ENCODE results near the gene WDR27.
A peak's percentile ranks its signal among the peaks of the same experiment; 100 is the strongest.
"Not testable (repeated sequence)": the region's sequence is repeated elsewhere in the genome, so short reads cannot be mapped to it uniquely, and the experiment has no call there.

WDR27 gene

DNA sequence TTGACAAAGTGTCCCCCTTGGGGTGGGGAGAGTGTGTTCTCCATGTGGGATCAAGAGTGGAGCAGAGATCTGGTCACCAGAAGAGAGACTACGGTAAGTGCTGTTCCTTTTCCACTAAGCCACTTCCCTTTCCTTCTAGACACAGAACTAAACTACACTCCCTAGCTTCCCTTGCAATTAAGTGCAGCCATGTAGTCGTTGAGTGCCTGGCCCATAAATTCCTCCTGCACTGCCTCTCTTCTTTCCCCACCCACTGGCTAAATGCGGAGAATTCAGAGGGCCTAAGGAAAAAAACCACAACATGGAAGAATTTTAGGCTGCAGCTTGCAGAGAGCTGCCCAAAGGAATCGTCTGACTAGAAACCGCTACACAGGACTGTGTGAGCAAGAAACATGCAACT lies 1.5 kb downstream of the WDR27 start:
- Histone ChIP-seq H3K4me3 (ENCODE audit: low read length) (peak overlapping the region; percentile 28), H3K4me1 (ENCODE audit: control insufficient read depth, insufficient read depth, low read length) (peaks cover 21% of the 10 kb centered on the region), H3K27me3 (ENCODE audit: control insufficient read depth, insufficient read depth, low read length) (no peaks in the 10 kb centered on the region), H3K36me3 (ENCODE audit: control insufficient read depth, insufficient read depth, low read length) (no peaks in the 10 kb centered on the region), H3K27ac (ENCODE audit: low read depth, low read length) (no peak overlapping the region), H3K9ac (ENCODE audit: low read length) (no peak overlapping the region)

DNA sequence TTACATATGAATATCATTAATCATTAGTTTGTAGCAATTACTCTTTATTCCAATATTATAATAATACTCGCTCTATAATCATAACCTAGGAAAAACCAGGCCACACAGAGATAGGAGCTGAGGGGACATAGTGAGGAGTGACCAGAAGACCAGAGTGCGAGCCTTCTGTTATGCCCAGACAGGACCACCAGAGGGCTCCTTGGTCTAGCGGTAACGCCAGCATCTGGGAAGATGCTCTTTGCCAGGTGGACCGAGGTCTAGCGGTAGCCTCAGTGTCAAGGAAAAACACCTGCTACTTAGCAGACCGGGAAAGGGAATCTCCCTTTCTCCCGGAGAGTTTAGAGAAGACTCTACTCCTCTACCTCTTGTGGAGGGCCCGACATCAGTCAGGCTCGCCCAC lies 4.7 kb downstream of the WDR27 start:
- H3K36me3 ChIP-seq (ENCODE audit: control insufficient read depth, insufficient read depth, low read length); H3K9ac ChIP-seq (ENCODE audit: low read length); H3K27me3 ChIP-seq (ENCODE audit: control insufficient read depth, insufficient read depth, low read length); H3K27ac ChIP-seq (ENCODE audit: low read depth, low read length); H3K4me3 ChIP-seq (ENCODE audit: low read length); H3K4me1 ChIP-seq (ENCODE audit: control insufficient read depth, insufficient read depth, low read length): not testable (repeated sequence)

DNA sequence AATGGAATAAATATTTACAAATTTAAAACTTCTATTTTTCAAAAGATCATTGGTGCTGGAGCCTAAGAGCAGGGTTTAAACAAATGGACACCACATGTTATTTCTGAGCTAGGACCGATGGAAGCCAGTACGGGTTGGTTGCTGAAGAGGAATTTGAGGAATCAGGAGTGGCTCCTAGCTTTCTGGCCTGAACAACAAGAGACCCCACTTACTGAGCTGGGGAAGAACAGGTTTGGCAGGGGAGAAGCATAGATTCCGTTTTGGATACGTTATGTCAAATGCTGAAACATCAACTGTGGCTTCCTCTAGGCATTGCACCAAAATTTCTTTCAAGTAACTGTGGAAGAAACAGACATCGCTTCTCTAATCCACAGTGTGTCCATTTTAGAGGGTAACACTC lies 6.7 kb downstream of the WDR27 start:
- Histone ChIP-seq H3K27me3 (ENCODE audit: control insufficient read depth, insufficient read depth, low read length) (no peaks in the 10 kb centered on the region), H3K36me3 (ENCODE audit: control insufficient read depth, insufficient read depth, low read length) (no peaks in the 10 kb centered on the region)

DNA sequence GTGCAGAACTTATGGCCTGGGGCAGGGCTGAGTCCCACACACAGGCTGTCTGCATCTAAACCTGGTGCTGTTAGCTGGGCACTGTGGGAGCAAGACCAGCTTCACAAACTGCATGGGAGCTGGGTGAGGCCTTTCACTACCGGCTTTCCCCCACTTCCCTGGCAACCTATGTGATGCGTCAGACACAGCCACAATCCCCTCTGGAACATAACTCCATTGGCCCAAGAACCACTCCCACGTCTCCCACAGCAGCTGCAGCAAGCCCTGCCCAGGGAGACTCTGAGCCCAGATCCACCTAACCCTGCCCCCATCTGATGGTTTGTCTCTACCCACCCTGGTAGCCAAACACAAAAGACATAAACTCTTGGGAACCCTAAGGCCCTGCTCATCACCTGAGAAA lies 9.3 kb downstream of the WDR27 start:
- Histone ChIP-seq H3K4me3 (ENCODE audit: low read length) (no peak overlapping the region), H3K36me3 (ENCODE audit: control insufficient read depth, insufficient read depth, low read length) (peaks cover 3% of the 10 kb centered on the region), H3K27ac (ENCODE audit: low read depth, low read length) (no peak overlapping the region), H3K9ac (ENCODE audit: low read length) (no peak overlapping the region), H3K4me1 (ENCODE audit: control insufficient read depth, insufficient read depth, low read length) (no peaks in the 10 kb centered on the region), H3K27me3 (ENCODE audit: control insufficient read depth, insufficient read depth, low read length) (no peaks in the 10 kb centered on the region)

More for the DNA sequence above, 6.7 kb downstream of the WDR27 start:
- Histone ChIP-seq H3K27ac (ENCODE audit: low read depth, low read length) (no peak overlapping the region), H3K9ac (ENCODE audit: low read length) (no peak overlapping the region), H3K4me1 (ENCODE audit: control insufficient read depth, insufficient read depth, low read length) (no peaks in the 10 kb centered on the region), H3K4me3 (ENCODE audit: low read length) (no peak overlapping the region)

DNA sequence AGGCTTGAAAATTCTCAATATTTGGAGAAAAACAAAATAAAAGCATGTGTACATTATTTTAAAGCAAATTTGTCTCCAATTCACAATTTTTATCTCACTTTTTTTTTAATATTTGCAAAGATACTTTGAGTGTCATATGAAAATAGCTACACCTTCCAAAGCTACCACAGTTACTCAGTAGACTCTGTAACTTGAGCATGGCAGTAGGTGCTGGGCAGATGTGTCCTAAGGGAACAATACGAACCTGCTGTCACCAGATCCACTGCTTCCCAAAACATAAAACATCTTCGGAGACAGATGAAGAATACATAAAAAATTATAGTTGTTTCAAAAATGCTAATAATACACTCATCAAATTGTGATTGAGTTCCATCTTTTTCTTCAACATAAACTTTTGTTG lies 10.6 kb downstream of the WDR27 start:
- H3K9ac ChIP-seq (ENCODE audit: low read length), result no peak overlapping the region
- H3K4me1 ChIP-seq (ENCODE audit: control insufficient read depth, insufficient read depth, low read length), result no peaks in the 10 kb centered on the region
- H3K36me3 ChIP-seq (ENCODE audit: control insufficient read depth, insufficient read depth, low read length), result peaks cover 3% of the 10 kb centered on the region
- no peaks in the 10 kb centered on the region for H3K27me3 ChIP-seq (ENCODE audit: control insufficient read depth, insufficient read depth, low read length)
- H3K27ac ChIP-seq (ENCODE audit: low read depth, low read length), result no peak overlapping the region
- no peak overlapping the region for H3K4me3 ChIP-seq (ENCODE audit: low read length)

DNA sequence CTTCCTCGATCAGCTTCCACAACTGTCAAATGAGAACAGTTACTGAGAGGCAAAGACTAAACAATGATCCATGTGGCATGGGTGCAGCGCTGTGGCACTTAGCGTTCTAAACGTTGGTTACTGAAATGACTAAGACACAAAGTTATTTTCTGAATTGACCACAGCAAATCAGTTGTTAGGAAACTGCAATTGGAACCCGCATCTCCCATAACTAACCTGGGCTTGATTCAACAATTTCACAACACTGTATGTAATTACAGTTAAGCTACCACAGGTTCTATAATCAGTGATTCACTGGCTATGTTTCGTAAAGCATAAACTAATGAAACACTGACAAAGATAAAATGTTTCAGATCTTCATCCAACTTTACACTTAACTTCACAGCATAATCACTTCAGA lies 12.5 kb downstream of the WDR27 start:
- H3K9ac ChIP-seq (ENCODE audit: low read length), result no peak overlapping the region
- H3K36me3 ChIP-seq (ENCODE audit: control insufficient read depth, insufficient read depth, low read length), result peaks cover 3% of the 10 kb centered on the region
- no peaks in the 10 kb centered on the region for H3K27me3 ChIP-seq (ENCODE audit: control insufficient read depth, insufficient read depth, low read length)
- no peak overlapping the region for H3K4me3 ChIP-seq (ENCODE audit: low read length)
- no peak overlapping the region for H3K27ac ChIP-seq (ENCODE audit: low read depth, low read length)
- H3K4me1 ChIP-seq (ENCODE audit: control insufficient read depth, insufficient read depth, low read length), result no peaks in the 10 kb centered on the region

DNA sequence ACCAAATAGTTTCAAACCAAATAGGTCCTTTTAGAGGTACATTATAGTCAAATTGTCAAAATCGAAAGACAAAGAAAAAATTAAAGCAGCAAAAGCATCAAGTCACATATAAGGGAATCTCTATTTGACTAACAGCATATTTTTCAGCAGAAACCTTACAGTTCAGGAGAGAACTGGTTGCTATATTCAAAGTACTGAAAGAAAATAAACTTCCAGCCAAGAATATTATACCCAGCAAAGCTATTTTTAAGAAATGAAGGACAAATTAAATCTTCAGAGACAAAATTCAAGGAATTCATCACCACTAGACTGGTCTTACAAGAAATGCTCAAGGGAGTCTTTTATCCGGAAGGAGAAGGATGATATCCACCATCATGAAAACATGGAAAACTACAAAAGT lies 16.0 kb downstream of the WDR27 start:
- H3K4me1 ChIP-seq (ENCODE audit: control insufficient read depth, insufficient read depth, low read length), result no peaks in the 10 kb centered on the region
- no peak overlapping the region for H3K4me3 ChIP-seq (ENCODE audit: low read length)
- H3K27me3 ChIP-seq (ENCODE audit: control insufficient read depth, insufficient read depth, low read length), result no peaks in the 10 kb centered on the region
- H3K27ac ChIP-seq (ENCODE audit: low read depth, low read length), result no peak overlapping the region
- peaks cover 3% of the 10 kb centered on the region for H3K36me3 ChIP-seq (ENCODE audit: control insufficient read depth, insufficient read depth, low read length)
- no peak overlapping the region for H3K9ac ChIP-seq (ENCODE audit: low read length)

DNA sequence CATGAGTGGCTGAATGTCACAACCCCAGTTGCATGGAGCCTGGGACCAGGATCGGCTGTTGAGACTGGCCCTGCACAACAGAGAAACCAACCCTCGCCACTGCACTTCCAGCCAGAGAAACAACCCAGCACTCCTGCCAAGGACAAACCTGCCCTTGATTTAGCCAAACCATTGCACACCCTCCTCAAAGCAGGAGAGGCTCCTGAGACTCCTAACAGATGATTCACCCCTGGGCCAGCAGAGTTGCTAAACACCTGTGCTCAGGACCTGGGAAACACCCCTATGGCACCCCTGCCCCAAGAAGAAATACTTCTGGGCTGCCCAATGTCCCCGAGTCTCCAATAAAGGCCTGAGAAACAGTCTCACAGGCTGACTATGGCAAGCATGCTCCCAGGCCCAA lies 17.8 kb downstream of the WDR27 start:
- no peak overlapping the region for H3K4me3 ChIP-seq (ENCODE audit: low read length)
- no peaks in the 10 kb centered on the region for H3K27me3 ChIP-seq (ENCODE audit: control insufficient read depth, insufficient read depth, low read length)
- no peak overlapping the region for H3K9ac ChIP-seq (ENCODE audit: low read length)
- H3K4me1 ChIP-seq (ENCODE audit: control insufficient read depth, insufficient read depth, low read length), result no peaks in the 10 kb centered on the region
- no peak overlapping the region for H3K27ac ChIP-seq (ENCODE audit: low read depth, low read length)
- peaks cover 7% of the 10 kb centered on the region for H3K36me3 ChIP-seq (ENCODE audit: control insufficient read depth, insufficient read depth, low read length)

DNA sequence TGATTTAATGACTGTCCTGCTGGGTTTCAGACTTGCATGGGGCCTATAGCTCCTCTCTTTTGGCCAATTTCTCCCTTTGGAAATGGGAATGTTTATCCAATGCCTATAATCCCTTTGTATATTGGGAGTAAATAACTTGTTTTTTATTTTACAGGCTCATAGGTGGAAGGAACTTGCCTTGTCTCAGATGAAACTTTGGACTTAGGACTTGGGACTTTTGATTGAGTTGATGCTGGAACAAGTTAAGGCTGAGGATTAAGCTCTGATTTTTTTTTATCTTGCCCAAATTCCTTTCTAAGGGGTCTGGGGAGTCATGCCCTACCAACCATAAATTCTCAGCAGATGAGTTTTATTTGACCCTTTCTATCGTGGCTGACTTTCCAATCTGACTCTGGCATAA lies 23.5 kb downstream of the WDR27 start:
- H3K36me3 ChIP-seq (ENCODE audit: control insufficient read depth, insufficient read depth, low read length), result peaks cover 4% of the 10 kb centered on the region
- no peaks in the 10 kb centered on the region for H3K27me3 ChIP-seq (ENCODE audit: control insufficient read depth, insufficient read depth, low read length)
- no peak overlapping the region for H3K4me3 ChIP-seq (ENCODE audit: low read length)

DNA sequence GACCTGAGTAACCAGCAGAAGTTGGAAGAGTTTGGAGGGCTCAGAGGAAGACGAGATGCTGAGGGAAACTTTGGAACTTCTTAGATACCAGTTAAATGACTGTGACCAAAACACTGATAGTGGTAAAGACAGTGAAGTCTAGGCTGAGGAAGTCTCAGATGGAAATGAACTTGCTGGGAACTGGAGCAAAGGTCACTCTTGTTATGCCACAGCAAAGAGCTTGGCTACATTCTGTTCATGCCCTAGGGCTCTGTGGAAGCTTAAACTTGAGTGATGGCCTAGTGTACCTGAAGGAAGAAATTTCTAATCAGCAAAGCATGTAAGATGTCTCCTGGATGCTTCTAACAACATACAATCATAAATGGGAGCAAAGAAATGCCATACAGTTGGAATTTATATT lies 24.7 kb downstream of the WDR27 start:
- no peaks in the 10 kb centered on the region for H3K4me1 ChIP-seq (ENCODE audit: control insufficient read depth, insufficient read depth, low read length)
- no peak overlapping the region for H3K4me3 ChIP-seq (ENCODE audit: low read length)
- no peaks in the 10 kb centered on the region for H3K27me3 ChIP-seq (ENCODE audit: control insufficient read depth, insufficient read depth, low read length)
- H3K27ac ChIP-seq (ENCODE audit: low read depth, low read length), result no peak overlapping the region
- H3K36me3 ChIP-seq (ENCODE audit: control insufficient read depth, insufficient read depth, low read length), result peaks cover 4% of the 10 kb centered on the region
- H3K9ac ChIP-seq (ENCODE audit: low read length), result no peak overlapping the region

More for the DNA sequence above, 23.5 kb downstream of the WDR27 start:
- no peaks in the 10 kb centered on the region for H3K4me1 ChIP-seq (ENCODE audit: control insufficient read depth, insufficient read depth, low read length)
- no peak overlapping the region for H3K27ac ChIP-seq (ENCODE audit: low read depth, low read length)
- H3K9ac ChIP-seq (ENCODE audit: low read length), result no peak overlapping the region

DNA sequence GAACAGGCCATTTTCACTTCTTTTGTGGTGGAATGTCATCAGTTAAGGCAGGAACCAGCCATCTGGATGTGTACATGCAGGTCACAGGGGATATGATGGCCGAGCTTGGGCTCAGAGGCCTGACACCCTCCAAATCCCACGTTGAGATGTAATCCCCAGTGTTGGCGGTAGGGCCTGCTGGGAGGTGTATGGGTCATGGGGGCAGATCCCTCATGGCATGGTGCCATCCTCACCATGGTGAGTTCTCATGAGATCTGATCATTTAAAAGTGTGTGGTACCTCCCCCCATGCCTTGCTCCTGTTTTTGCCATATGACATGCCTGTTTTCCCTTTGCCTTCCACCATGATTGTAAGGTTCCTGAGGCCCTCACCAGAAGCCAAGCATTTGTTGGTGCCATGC lies 26.8 kb downstream of the WDR27 start:
- H3K36me3 ChIP-seq (ENCODE audit: control insufficient read depth, insufficient read depth, low read length), result peaks cover 8% of the 10 kb centered on the region
- no peaks in the 10 kb centered on the region for H3K4me1 ChIP-seq (ENCODE audit: control insufficient read depth, insufficient read depth, low read length)
- H3K27me3 ChIP-seq (ENCODE audit: control insufficient read depth, insufficient read depth, low read length), result no peaks in the 10 kb centered on the region
- H3K27ac ChIP-seq (ENCODE audit: low read depth, low read length), result no peak overlapping the region
- H3K4me3 ChIP-seq (ENCODE audit: low read length), result no peak overlapping the region
- H3K9ac ChIP-seq (ENCODE audit: low read length), result no peak overlapping the region

DNA sequence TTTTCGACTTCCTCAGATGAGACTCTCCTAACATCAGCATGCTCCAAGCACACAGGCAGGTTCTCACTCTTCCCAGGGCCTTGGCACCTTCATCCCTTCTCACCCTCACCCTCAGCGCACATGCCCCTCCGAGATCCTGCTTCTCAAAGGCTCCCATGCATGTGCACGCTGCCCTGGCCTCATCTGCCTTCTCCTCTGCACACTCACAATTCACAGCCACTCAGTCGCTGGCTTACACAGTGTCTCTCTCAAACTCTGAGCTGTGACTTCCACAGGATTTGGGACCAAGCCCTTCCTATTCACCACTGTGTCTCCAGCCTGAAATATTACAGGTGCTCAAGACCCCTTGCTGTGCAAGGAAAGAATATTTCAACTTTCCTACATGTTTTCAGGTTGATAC lies 30.3 kb downstream of the WDR27 start:
- Histone ChIP-seq H3K27me3 (ENCODE audit: control insufficient read depth, insufficient read depth, low read length) (no peaks in the 10 kb centered on the region), H3K36me3 (ENCODE audit: control insufficient read depth, insufficient read depth, low read length) (peaks cover 6% of the 10 kb centered on the region)

DNA sequence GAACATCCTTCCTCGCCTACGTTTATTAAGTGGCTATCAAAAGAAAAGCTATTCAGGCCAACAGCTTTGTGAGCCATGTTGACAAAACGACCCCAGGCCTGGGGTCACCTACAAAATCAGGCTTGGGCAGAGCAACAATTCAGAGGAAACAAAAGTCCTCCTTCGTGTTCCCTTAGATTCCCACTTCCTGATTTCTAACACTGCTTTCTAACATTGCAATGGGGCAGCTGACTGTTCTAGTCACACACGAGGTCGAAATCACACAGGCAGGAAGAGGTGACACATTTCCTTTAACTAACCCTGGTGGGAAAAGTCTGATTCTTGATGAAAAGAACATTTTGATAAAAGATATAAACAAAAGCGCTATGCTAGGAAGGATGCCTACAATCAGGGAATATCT lies 31.9 kb downstream of the WDR27 start:
- Histone ChIP-seq H3K36me3 (ENCODE audit: control insufficient read depth, insufficient read depth, low read length) (peaks cover 8% of the 10 kb centered on the region), H3K9ac (ENCODE audit: low read length) (no peak overlapping the region), H3K4me1 (ENCODE audit: control insufficient read depth, insufficient read depth, low read length) (no peaks in the 10 kb centered on the region), H3K27ac (ENCODE audit: low read depth, low read length) (no peak overlapping the region), H3K27me3 (ENCODE audit: control insufficient read depth, insufficient read depth, low read length) (no peaks in the 10 kb centered on the region), H3K4me3 (ENCODE audit: low read length) (no peak overlapping the region)

More for the DNA sequence above, 30.3 kb downstream of the WDR27 start:
- H3K4me1 ChIP-seq (ENCODE audit: control insufficient read depth, insufficient read depth, low read length), result no peaks in the 10 kb centered on the region
- no peak overlapping the region for H3K9ac ChIP-seq (ENCODE audit: low read length)
- no peak overlapping the region for H3K27ac ChIP-seq (ENCODE audit: low read depth, low read length)
- H3K4me3 ChIP-seq (ENCODE audit: low read length), result no peak overlapping the region

Data from rectal smooth muscle tissue (tissue), 1 donor.